HUES6 (cell line): ENCODE data around the gene KAT6B.
"Not testable (repeated sequence)": the region's sequence is repeated elsewhere in the genome, so short reads cannot be mapped to it uniquely, and the experiment has no call there.

ENCODE experiments used
- H3K27ac ChIP-seq: 2 replicates; pipeline ENCODE4 v1.7.0; 2013; ENCODE audit warnings: low read depth, mild to moderate bottlenecking, low read length, inconsistent platforms
- H3K27me3 ChIP-seq: 2 replicates; pipeline ENCODE4 v1.6.1; 2013; ENCODE audit warnings: low read length; ENCODE audit not compliant: control insufficient read depth, insufficient read depth
- H3K36me3 ChIP-seq: 2 replicates; pipeline ENCODE4 v1.6.1; 2013; ENCODE audit warnings: low read length; ENCODE audit not compliant: control insufficient read depth, insufficient read depth
- H3K4me1 ChIP-seq: 2 replicates; pipeline ENCODE4 v1.6.1; 2013; ENCODE audit warnings: low read length; ENCODE audit not compliant: control insufficient read depth, insufficient read depth
- H3K4me3 ChIP-seq: 2 replicates; pipeline ENCODE4 v1.5.1; 2013; ENCODE audit warnings: low read depth, low read length
- H3K9ac ChIP-seq: one replicate; pipeline ENCODE4 v1.6.1; 2013; ENCODE audit warnings: mild to moderate bottlenecking, low read length
- H3K9me3 ChIP-seq: 2 replicates; pipeline ENCODE4 v1.6.1; 2013; ENCODE audit warnings: low read depth, low read length; ENCODE audit not compliant: control insufficient read depth, insufficient read depth

KAT6B gene

DNA sequence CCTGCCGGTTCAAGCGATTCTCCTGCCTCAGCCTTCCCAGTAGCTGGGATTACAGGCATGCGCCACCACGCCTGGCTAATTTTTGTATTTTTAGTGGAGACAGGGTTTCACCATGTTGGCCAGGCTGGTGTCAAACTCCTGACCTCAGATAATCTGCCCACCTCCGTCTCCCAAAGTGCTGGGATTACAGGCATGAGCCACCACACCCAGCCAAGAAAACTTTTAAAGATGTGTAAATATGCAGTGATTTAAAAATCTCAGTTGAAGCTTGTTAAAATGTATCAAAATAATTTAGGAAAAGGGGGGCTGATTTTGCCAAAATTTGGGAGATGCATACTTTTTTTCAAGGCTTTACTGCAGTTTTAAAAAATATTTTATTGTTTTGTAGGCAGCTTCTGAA lies 50.7 kb downstream of the KAT6B start:
- not testable (repeated sequence) for H3K9ac ChIP-seq, H3K27ac ChIP-seq, H3K27me3 ChIP-seq, H3K9me3 ChIP-seq, H3K36me3 ChIP-seq, H3K4me3 ChIP-seq
- peaks cover 12% of the 10 kb centered on the region for H3K4me1 ChIP-seq

DNA sequence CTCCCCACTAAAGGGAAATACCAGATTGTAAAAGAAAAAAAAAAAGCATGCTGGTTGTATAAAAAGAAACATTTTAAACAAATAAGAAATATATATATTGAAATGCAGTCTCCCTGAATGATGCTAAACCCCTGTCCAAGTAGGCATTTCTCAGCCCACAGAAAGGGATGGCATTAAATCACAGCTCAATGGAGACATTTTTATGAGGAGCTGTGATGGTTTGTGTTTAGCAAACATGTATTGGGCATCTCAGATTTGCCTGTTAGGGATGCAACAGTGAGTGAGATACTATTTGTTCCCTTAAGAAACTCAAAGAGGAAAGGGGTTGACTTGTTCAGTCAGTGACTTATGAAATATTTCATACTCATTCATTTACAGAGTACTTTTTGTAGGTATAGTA lies 51.5 kb downstream of the KAT6B start:
- Histone ChIP-seq H3K36me3 (no peaks in the 10 kb centered on the region), H3K27me3 (no peaks in the 10 kb centered on the region), H3K9me3 (no peaks in the 10 kb centered on the region), H3K4me1 (peaks cover 12% of the 10 kb centered on the region), H3K4me3 (no peak overlapping the region), H3K9ac (no peak overlapping the region), H3K27ac (no peak overlapping the region)

DNA sequence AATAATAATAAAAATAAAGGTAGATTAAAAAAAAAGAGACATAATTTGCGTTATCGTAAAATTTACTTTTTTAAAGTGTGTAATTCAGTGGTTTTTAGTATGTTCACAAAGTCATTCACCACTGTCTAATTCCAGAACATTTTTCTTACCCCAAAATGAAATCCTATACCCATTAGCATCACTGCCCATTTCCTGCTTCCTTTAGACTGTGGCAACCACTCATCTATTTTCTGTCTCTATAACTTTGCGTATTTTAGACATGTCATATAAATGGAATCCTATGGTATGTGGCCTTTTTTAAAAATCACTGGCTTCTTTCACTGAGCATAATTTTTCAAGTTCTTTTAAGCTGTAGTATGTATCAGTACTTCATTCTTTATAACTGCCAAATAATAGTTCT lies 53.6 kb downstream of the KAT6B start:
- Histone ChIP-seq H3K4me3 (no peak overlapping the region), H3K9ac (no peak overlapping the region), H3K27ac (no peak overlapping the region), H3K36me3 (no peaks in the 10 kb centered on the region), H3K27me3 (no peaks in the 10 kb centered on the region), H3K9me3 (no peaks in the 10 kb centered on the region), H3K4me1 (peaks cover 12% of the 10 kb centered on the region)

DNA sequence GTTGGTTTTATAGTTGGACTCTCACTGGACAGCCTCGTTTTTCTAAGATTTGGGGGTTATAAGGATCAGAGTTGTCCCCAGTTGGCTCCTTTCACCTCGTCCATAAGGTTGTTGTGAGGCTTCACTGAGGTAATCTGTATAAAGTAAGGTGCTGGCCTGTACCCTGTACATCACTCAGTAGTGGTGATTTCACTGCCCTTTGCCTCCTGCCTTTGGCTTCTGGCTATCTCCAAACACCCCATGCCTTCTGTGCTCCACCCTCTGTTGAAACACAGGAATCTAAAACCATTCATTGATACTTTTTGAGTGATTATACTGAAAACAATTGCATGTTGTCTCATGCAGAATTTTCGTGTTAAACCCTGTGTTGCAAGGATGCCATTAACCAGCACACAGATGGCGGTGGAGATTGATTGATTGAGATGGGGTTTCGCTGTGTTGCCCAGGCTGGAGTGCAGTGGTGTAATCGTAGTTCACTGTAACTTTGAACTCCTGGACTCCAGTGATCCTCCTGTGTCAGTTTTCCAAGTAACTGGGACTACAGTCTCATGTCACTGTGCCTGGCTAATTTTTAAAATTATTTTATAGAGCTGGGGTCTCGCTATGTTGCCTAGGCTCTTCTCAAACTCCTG lies 55.0 kb downstream of the KAT6B start:
- no peaks in the 10 kb centered on the region for H3K36me3 ChIP-seq
- no peak overlapping the region for H3K27ac ChIP-seq
- no peak overlapping the region for H3K4me3 ChIP-seq
- H3K9ac ChIP-seq, result no peak overlapping the region
- H3K9me3 ChIP-seq, result no peaks in the 10 kb centered on the region
- no peaks in the 10 kb centered on the region for H3K27me3 ChIP-seq
- H3K4me1 ChIP-seq, result no peaks in the 10 kb centered on the region

DNA sequence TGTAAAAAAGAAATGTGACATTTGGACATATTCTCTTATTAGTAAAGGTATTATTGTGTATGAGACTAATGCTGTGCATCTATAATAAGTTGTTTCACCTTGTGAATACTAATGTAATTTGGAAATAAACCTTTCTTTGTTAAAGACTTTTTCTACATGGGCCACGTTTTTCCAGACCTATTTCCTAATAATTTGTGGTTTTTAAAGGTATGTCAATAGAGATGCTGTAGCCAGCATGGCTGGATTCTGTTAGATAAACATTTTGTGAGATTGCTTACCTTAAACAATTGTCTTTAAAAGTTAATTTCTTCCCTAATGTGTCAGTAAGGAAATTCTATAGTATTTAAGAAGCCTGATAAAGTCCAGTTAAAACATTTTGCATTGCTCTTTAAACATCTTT lies 56.0 kb downstream of the KAT6B start:
- Histone ChIP-seq H3K27me3 (no peaks in the 10 kb centered on the region), H3K4me1 (no peaks in the 10 kb centered on the region), H3K9me3 (no peaks in the 10 kb centered on the region), H3K9ac (no peak overlapping the region), H3K4me3 (no peak overlapping the region), H3K27ac (no peak overlapping the region), H3K36me3 (no peaks in the 10 kb centered on the region)

DNA sequence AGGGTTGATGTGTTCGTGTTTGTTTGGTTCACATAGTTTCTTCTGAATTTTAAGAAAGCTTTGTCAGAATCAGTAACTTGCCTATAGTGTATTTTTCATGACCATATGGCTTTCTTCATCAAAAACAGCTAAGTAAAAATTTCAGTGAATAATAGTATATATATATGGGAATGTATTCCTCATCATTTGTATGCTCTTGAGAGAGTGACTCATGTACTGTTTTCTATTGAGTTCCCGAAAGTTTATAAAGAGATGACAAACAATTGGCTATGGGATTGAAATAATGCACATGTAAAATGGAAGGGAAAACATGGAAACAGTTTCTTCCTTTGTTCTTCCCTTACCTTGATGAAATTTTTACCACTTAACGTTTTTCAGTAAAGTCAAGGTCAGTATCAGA lies 56.4 kb downstream of the KAT6B start:
- Histone ChIP-seq H3K4me3 (no peak overlapping the region), H3K36me3 (no peaks in the 10 kb centered on the region), H3K27ac (no peak overlapping the region), H3K27me3 (no peaks in the 10 kb centered on the region), H3K9me3 (no peaks in the 10 kb centered on the region), H3K4me1 (no peaks in the 10 kb centered on the region), H3K9ac (no peak overlapping the region)

DNA sequence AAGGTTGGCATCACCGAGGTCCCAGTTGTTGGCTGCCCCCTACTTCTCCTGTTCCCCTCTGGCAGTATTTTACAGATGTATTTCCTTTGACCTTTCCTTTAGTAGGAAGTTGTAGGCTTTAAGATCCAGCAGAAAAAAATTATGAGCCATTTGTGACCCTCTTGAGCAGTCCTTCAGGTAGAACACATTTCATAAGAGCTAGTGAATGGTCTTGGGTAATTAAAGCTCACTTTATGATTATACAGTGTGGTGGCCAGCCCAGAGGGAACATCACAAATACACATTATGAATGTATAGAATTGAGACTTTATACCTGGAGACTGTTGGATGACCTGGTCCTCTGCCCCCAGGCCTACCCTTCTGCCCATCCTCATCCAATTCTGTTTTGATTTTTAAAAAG lies 57.0 kb downstream of the KAT6B start:
- no peak overlapping the region for H3K4me3 ChIP-seq
- no peaks in the 10 kb centered on the region for H3K9me3 ChIP-seq
- H3K9ac ChIP-seq, result no peak overlapping the region
- H3K27me3 ChIP-seq, result no peaks in the 10 kb centered on the region
- no peaks in the 10 kb centered on the region for H3K36me3 ChIP-seq
- no peak overlapping the region for H3K27ac ChIP-seq
- no peaks in the 10 kb centered on the region for H3K4me1 ChIP-seq

DNA sequence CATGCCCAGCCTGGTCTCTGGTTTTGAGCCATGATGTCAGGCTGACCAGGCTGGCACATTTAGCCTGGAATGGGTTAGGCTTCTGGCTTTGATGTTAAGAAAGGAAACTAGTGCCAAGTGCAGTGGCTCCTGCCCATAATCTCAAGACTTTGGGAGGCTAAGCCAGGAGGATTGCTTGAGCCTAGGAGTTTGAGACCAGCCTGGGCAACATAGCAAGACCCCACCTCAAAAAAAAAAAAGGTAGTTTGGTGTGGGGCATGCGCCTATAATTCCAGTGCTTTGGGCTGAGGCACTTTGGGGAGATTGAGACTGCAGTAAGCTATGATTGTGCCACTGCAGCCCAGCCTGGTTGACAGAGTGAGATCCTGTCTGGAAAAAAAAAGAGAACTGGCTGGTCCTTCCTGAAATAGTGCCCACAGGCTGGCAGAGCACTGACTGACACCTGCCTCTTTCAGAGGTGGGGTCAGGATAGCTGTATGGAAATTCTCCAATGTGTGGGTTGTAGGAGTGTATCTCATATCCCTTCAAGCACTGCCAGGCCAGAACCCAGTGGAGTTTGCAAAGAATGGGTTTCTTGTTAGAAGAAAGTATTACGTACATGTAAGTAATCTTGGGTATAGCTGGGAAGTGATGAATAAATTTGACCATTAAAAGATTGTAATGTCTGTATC lies 61.3 kb downstream of the KAT6B start:
- Histone ChIP-seq H3K27me3 (no peaks in the 10 kb centered on the region), H3K36me3 (no peaks in the 10 kb centered on the region), H3K4me3 (no peak overlapping the region), H3K4me1 (no peaks in the 10 kb centered on the region), H3K27ac (no peak overlapping the region), H3K9me3 (no peaks in the 10 kb centered on the region), H3K9ac (no peak overlapping the region)

DNA sequence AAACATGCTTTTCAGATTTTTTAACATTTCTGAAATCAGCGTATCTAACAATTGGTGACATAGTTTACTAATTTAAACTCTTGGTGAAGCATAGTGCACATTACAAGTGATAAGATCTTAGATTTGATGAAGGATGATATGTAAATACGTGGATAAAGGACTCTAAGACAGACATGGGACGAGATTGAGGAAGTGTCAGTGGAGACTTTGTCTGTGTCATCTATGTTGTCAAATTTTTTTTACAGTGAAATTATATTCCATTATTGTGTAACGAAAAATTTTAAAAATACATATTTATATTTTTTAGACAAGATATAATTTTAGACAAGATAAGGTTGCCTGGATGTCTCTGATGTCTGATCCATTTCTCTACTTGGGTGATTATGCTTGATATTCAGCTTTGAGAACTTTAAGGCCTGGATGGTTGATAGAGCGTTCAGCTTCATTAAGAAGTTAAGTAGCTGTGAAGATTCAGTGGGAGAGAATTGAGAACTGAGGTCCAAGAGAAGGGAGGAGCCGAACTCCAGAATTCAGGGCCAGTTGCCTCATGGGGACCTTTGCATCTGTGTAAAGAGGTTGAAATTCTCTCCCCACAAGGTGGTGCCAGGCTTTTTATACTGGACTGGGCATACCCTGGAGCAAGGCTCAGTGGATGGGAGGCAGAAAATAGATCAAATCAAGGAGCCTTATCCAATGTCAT lies 62.7 kb downstream of the KAT6B start:
- H3K9me3 ChIP-seq, result no peaks in the 10 kb centered on the region
- H3K36me3 ChIP-seq, result no peaks in the 10 kb centered on the region
- H3K27me3 ChIP-seq, result no peaks in the 10 kb centered on the region
- no peak overlapping the region for H3K4me3 ChIP-seq
- H3K27ac ChIP-seq, result no peak overlapping the region
- H3K9ac ChIP-seq, result no peak overlapping the region
- H3K4me1 ChIP-seq, result no peaks in the 10 kb centered on the region

DNA sequence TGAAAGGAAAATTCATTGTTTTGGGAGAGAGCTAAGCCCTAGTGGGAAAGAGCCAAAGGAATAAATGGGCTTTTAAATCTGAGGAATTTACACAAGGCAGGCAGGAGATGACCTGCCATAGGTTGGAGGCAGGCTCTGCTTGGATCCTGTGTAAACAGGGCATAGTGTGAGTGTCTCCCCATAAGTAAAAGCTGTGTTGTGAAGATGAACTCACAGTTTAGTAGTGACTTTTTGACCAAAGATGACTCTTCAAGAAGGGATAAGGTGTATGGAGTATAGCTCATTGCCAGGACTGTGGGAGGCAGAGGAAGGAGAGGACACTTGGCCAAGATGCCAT lies 63.2 kb downstream of the KAT6B start:
- no peaks in the 10 kb centered on the region for H3K9me3 ChIP-seq
- H3K36me3 ChIP-seq, result no peaks in the 10 kb centered on the region
- no peaks in the 10 kb centered on the region for H3K27me3 ChIP-seq
- no peak overlapping the region for H3K9ac ChIP-seq
- H3K27ac ChIP-seq, result no peak overlapping the region
- no peaks in the 10 kb centered on the region for H3K4me1 ChIP-seq
- H3K4me3 ChIP-seq, result no peak overlapping the region

DNA sequence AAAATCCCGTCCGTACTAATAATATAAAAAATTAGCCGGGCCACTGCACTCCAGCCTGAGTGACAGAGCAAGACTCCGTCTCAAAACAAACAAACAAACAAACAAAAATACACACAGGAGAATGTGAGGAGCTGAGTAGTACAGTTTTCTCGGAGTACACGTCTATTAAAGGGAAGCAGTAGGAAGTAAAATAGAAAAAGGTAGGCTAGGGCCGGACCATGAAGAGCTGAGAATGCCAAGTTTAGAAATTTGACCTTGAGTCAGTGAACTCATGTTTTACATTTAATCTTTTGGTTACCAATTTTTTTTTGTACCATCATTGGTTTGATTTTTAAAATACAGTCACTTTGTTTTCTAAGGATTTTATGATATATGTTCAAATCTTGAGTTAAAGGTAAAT lies 64.1 kb downstream of the KAT6B start:
- Histone ChIP-seq H3K4me3 (no peak overlapping the region), H3K27ac (no peak overlapping the region), H3K36me3 (no peaks in the 10 kb centered on the region), H3K4me1 (no peaks in the 10 kb centered on the region), H3K9me3 (no peaks in the 10 kb centered on the region), H3K9ac (no peak overlapping the region), H3K27me3 (no peaks in the 10 kb centered on the region)
